GM10266 (cell line): ENCODE results near the gene HES5.

Experiments used
- DNase-seq: peaks from one replicate; pipeline ENCODE4 v3.0.0; 2012; ENCODE audit errors: extremely low spot score
- TF ChIP-seq, protein P1 (sequence below): IDR thresholded peaks from 2 replicates; pipeline ENCODE4 v1.5.1; 2012; ENCODE audit warnings: mild to moderate bottlenecking, low read depth; ENCODE audit not compliant: control insufficient read depth, insufficient read depth; ENCODE audit errors: missing control alignments

Gene HES5

DNA sequence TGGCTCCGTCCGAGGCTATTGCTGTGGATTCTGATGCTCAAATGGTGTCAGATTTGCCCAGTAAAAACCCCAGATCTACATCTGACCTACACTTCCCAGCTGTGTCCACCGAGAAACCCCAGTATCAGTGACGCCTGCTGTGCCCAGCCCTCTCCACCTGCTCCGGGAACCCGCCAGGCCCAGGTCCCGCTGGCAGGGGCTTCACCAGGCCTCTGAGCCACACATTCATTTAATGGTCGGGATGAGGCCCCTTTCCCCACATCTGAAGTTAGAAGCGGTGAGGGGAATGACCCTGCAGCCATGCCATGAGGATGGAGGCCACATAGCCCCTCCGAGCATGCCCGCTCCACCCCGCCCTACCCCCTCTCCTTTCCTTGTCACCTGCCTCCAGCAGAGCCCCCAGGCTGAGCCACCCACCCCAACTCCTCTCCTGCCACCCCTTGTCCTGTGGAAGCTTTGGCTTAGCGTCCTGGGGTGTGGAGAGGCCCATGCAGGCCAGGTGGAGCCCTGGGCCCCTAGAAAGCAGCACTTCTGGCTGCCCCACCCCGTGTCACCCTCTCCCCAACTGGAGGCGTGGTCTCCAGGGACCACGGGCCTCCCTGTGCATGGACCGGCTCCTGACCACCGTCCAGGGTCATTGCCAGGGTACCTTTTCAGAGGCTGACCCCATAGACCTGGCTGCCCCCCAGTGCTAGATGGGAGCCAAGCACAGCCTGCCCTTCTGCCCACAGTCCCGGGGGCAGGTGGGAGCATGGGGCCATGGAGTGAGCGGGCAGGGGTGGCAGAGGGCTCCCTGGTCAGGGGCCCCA is 34.1 kb upstream of the HES5 start:
- TF ChIP-seq, protein P1, sequence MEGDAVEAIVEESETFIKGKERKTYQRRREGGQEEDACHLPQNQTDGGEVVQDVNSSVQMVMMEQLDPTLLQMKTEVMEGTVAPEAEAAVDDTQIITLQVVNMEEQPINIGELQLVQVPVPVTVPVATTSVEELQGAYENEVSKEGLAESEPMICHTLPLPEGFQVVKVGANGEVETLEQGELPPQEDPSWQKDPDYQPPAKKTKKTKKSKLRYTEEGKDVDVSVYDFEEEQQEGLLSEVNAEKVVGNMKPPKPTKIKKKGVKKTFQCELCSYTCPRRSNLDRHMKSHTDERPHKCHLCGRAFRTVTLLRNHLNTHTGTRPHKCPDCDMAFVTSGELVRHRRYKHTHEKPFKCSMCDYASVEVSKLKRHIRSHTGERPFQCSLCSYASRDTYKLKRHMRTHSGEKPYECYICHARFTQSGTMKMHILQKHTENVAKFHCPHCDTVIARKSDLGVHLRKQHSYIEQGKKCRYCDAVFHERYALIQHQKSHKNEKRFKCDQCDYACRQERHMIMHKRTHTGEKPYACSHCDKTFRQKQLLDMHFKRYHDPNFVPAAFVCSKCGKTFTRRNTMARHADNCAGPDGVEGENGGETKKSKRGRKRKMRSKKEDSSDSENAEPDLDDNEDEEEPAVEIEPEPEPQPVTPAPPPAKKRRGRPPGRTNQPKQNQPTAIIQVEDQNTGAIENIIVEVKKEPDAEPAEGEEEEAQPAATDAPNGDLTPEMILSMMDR, result no peak
- DNase-seq, result no peak

- TF ChIP-seq, protein P1, result no peak
- no peak for DNase-seq
Measured at GRCh38 chr1:2563205-2563604, 33.1 kb upstream of the HES5 start.

DNA sequence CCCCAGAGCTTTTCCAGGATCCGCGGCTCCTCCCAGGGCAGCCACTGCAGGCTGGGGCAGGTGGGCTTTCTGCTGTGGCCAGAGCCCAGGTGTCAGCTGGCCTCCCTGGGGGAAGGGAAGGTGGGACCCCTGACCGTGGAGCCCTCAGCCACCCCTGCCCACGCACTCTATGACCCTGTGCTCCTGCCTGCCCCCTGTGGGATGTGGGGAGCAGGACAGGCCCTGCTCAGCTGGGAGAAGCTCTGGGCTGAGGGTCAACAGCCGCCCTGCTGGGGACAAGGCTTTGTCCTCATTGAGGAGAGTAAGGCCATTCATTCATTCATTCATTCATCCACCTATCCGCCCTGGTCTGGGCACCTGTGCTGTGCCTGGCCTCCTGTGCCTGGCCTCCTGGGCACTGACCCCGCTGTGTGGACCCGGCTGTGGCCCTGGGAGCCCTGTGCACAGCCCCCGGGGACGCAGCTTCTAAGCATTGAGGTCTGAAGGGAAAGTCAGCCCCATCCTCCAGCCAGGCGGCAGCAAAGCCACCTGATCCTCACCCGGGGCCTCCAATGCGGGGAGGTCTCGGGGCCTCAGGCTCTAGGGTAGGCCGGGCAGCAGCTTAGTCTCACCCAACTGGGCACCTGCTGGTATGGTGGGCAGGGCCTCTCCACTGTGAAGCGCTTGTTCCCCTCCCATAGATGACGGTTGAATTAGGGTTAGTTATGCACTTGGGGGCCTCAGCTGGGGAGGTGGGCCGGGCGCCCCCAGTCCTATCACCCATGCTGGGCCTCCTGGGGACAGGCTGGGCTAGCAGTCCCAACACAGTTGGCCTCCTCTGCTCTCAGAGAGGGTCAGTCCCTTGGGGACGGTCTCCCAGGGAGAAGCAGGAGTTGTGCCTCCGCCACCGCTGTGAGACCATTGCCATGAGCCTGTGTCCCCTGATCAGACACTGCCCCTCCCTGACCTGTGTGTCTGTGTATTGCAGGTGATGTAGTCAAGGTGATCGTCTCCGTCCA is 32.1 kb upstream of the HES5 start:
- TF ChIP-seq, protein P1, result peak; percentile 55
- DNase-seq, result no peak

- no peak for DNase-seq
- TF ChIP-seq, protein P1, result no peak
Measured at GRCh38 chr1:2561446-2561845, 31.4 kb upstream of the HES5 start.

DNA sequence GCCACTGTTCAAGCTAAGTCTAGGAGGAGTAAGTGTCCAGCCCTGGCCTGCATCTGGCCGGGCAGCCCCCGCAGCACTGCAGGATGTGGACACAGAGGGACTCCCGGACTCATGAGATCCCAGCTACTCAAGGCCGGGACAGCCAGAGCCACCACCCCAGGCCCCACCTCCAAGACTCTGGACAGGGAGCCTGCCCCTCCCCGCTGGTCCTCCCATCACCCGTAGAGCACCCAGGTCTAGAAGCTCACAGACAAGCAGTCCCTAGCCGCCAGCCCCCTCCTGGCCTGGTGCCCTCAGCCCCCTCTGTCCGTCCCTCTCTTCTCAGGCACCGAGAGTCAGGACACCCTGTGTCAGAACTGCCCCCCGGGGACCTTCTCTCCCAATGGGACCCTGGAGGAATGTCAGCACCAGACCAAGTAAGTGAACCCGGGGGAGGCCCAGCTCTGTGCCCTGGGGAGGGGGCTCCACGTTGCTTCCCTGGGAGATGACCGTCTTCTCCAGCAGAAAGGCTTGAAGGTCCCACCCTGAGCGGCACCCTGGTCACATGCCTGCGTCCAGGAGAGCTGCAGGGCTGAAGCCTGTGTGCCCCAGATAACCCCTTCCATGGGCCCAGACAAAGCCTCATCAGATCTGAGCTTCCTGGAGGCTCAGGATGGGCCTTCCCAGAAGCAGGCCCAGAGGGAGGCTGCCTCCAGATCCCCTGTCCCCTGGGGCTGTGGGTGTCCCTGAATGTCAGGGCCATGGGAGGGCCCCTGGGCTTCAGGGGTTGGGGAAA is 30.4 kb upstream of the HES5 start:
- DNase-seq, result no peak
- TF ChIP-seq, protein P1, result no peak

GRCh38 chr1:2559509-2560298 is 29.6 kb upstream of the HES5 start:
- TF ChIP-seq, protein P1, result no peak
- DNase-seq, result no peak
